Calu3 (cell line): ENCODE measurements around the gene DLG2. TPM values are rescaled to one million over a fixed set of nuclear protein-coding genes. Genes with fewer than 3 reads are reported as not detected.

Experiments used
- BruUV-seq: library from RNA; stranded (reverse); fragments of 400-500 nt; replicated peaks from 2 replicates; lab custom pipeline; 2021; lab: Mats Ljungman, UMichigan
- CTCF ChIA-PET: fragments of 300-600 bp; sonication (Branson Sonifier 250); formaldehyde crosslinking; loops from one replicate; lab custom pipeline; 2022; ENCODE audit warnings: antibody characterized with exemption; lab: Charles Lee
- DNase-seq: peaks from one replicate; pipeline ENCODE4 v3.0.0; 2022
- H3K27ac Mint-ChIP-seq: one replicate; pipeline ENCODE4 v1.8.0; 2022; ENCODE audit warnings: mixed read lengths; ENCODE audit not compliant: unreplicated experiment
- H3K27me3 Mint-ChIP-seq: one replicate; pipeline ENCODE4 v1.8.0; 2022; ENCODE audit warnings: mixed read lengths; ENCODE audit not compliant: unreplicated experiment
- H3K36me3 Mint-ChIP-seq: one replicate; pipeline ENCODE4 v1.8.0; 2022; ENCODE audit warnings: mild to moderate bottlenecking, moderate library complexity, mixed read lengths; ENCODE audit not compliant: insufficient read depth, unreplicated experiment
- H3K4me1 Mint-ChIP-seq: one replicate; pipeline ENCODE4 v1.8.0; 2022; ENCODE audit warnings: mild to moderate bottlenecking, low read depth, mixed read lengths; ENCODE audit not compliant: unreplicated experiment
- H3K4me3 Mint-ChIP-seq: one replicate; pipeline ENCODE4 v1.8.0; 2022; ENCODE audit warnings: mild to moderate bottlenecking, low read depth, moderate library complexity, mixed read lengths; ENCODE audit not compliant: unreplicated experiment
- H3K9me3 Mint-ChIP-seq: one replicate; pipeline ENCODE4 v1.8.0; 2022; ENCODE audit warnings: low read depth, mixed read lengths; ENCODE audit not compliant: unreplicated experiment
- CTCF ChIP-seq: fragments of 200-600 bp; IDR thresholded peaks from one replicate; pipeline ENCODE4 v1.8.0; 2022; ENCODE audit warnings: antibody characterized with exemption; ENCODE audit not compliant: unreplicated experiment
- intact Hi-C: fragments of 100-400 bp; cut with micrococcal nuclease; formaldehyde crosslinking; loops from one replicate; pipeline ENCODE4 v1.10.0; 2022; ENCODE audit not compliant: unreplicated experiment
- total RNA-seq: library from RNA; stranded (reverse); gene quantifications from 2 replicates; pipeline ENCODE4 v1.2.3, GENCODE V29; 2022

Gene DLG2
- total RNA-seq, 1 experiment from 2014 or later, result 0.71 TPM

GRCh38 chr11:84260862-84261261 lies 1366.3 kb downstream of the DLG2 start:
- DNase-seq, result no peak
- Mint-ChIP-seq H3K9me3 (no peaks in the 10 kb centered on the region), H3K4me1 (no peaks in the 10 kb centered on the region), H3K27ac (no peak overlapping the region), H3K27me3 (no peaks in the 10 kb centered on the region), H3K36me3 (no peaks in the 10 kb centered on the region), H3K4me3 (no peak overlapping the region)
- intact Hi-C loops, result loop anchor here (5.0 kb wide), 1 partner anchor 424 kb away; no protein-coding TSS in a partner anchor
- BruUV-seq, result no TSS peak
- no peak for TF ChIP-seq CTCF
- CTCF ChIA-PET, result interaction anchor here (1.3 kb wide), 1 partner anchor 424 kb away, joined by 4 read pairs; no protein-coding TSS in a partner anchor

DNA sequence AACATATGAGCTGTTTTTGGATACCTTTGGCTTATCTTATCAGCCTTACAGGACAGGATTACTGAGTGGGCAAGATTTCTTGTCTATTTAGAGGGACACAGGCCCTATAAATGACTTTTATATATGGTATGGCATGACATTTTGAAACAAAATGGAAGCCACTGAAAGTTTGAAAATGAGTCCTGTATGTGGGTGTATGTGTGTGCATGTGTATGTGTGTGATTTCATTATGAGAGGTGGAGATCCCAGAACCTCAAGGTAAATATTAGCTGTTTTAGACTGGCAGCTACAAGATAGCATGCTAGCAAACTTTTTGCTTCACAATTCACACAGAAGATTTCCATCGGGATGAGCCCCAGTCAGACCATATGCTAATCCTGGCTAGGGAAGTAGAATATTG lies 1370.5 kb downstream of the DLG2 start:
- CTCF ChIA-PET, result no interaction called here
- no peak for DNase-seq
- BruUV-seq, result no TSS peak
- Mint-ChIP-seq H3K9me3 (no peaks in the 10 kb centered on the region), H3K27me3 (no peaks in the 10 kb centered on the region), H3K4me3 (no peak overlapping the region), H3K27ac (no peak overlapping the region), H3K4me1 (no peaks in the 10 kb centered on the region), H3K36me3 (no peaks in the 10 kb centered on the region)
- TF ChIP-seq CTCF, result no peak
- intact Hi-C loops, result loop anchor here (10.0 kb wide), 1 partner anchor 972 kb away; the partner anchor contains the start of gene CCDC90B

GRCh38 chr11:84255483-84255882 lies 1371.7 kb downstream of the DLG2 start:
- CTCF ChIA-PET, result no interaction called here
- no TSS peak for BruUV-seq
- H3K4me1 Mint-ChIP-seq, result no peaks in the 10 kb centered on the region
- H3K4me3 Mint-ChIP-seq, result no peak overlapping the region
- intact Hi-C loops, result loop anchor here (10.0 kb wide), 1 partner anchor 971 kb away; the partner anchor contains the start of gene CCDC90B
- no peak for TF ChIP-seq CTCF
- no peaks in the 10 kb centered on the region for H3K9me3 Mint-ChIP-seq
- no peak overlapping the region for H3K27ac Mint-ChIP-seq
- DNase-seq, result no peak
- no peaks in the 10 kb centered on the region for H3K27me3 Mint-ChIP-seq
- no peaks in the 10 kb centered on the region for H3K36me3 Mint-ChIP-seq

GRCh38 chr11:84250834-84251613 lies 1376.1 kb downstream of the DLG2 start:
- no peak for TF ChIP-seq CTCF
- Mint-ChIP-seq H3K36me3 (no peaks in the 10 kb centered on the region), H3K27me3 (no peaks in the 10 kb centered on the region), H3K9me3 (no peaks in the 10 kb centered on the region), H3K27ac (no peak overlapping the region), H3K4me3 (no peak overlapping the region), H3K4me1 (no peaks in the 10 kb centered on the region)
- CTCF ChIA-PET, result interaction anchor here (0.7 kb wide), 2 partner anchors 40 to 83 kb away, joined by 3 to 9 read pairs; no protein-coding TSS in a partner anchor
- DNase-seq, result no peak
- no TSS peak for BruUV-seq
- intact Hi-C loops, result loop anchor here (10.0 kb wide), 1 partner anchor 966 kb away; the partner anchor contains the start of gene CCDC90B
